Adipocyte (in vitro differentiated cells): ENCODE measurements around the gene FAM237B.

Source experiments
- DNase-seq: peaks from one replicate; pipeline ENCODE4 v3.0.0-alpha.2; 2015; ENCODE audit warnings: low read depth
- H3K27me3 ChIP-seq: replicated peaks from 2 replicates; pipeline ENCODE4 v1.7.0; 2013; ENCODE audit warnings: mild to moderate bottlenecking, low read length, moderate library complexity; ENCODE audit not compliant: control insufficient read depth, insufficient read depth
- H3K36me3 ChIP-seq: 2 replicates; pipeline ENCODE4 v1.7.0; 2013; ENCODE audit warnings: low read length, mild to moderate bottlenecking, moderate library complexity; ENCODE audit not compliant: control insufficient read depth, insufficient read depth, severe bottlenecking
- H3K4me1 ChIP-seq: 2 replicates; pipeline ENCODE4 v1.7.0; 2013; ENCODE audit warnings: mild to moderate bottlenecking, low read length, moderate library complexity; ENCODE audit not compliant: control insufficient read depth, insufficient read depth
- H3K4me3 ChIP-seq: 2 replicates; pipeline ENCODE4 v1.7.0; 2013; ENCODE audit warnings: mild to moderate bottlenecking, low read length, moderate library complexity
- H3K9ac ChIP-seq: 2 replicates; pipeline ENCODE4 v1.7.0; 2013; ENCODE audit warnings: mild to moderate bottlenecking, low read length, moderate library complexity
- H3K9me3 ChIP-seq: 2 replicates; pipeline ENCODE4 v1.7.0; 2013; ENCODE audit warnings: mild to moderate bottlenecking, low read length, moderate library complexity; ENCODE audit not compliant: control insufficient read depth

FAM237B gene

DNA sequence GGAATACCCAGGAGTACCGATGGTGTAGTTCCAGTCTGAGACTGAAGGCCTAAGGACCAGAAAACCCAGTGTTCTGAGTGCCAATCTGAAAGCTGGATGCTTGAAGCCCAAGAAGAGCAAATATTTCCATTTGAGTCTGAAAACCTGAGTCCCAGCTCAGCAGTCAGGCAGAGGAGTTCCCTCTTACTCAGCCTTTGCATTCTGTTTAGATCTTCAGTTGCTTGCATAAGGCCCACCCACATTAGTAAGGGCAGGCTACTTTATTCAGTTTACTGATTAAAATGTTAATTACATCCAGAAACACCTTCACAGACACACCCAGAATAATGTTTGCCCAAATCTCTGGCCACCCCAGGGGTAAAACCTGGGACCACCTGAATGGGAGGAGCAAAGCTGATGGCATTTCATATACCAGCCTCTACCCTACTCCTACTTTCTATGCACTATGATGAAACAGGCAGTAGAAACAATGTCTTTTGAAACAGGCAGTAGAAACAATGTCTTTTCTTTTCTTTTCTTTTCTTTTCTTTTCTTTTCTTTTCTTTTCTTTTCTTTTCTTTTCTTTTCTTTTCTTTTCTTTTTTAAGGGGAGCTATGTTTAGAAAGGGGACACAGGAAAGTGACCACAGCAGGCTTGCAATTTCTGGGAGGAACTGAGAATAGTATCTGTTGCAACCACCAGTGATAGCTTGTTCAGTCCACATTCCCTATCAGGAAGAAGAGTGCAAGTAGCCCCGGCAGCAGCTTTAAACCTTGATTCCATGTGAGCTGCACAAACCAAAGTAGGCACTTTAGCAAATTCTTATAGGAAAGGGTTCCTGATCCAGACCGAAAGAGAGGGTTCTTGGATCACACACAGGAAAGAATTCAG, 30.6 kb downstream of the FAM237B start:
- peaks cover 9% of the 10 kb centered on the region for H3K9me3 ChIP-seq
- H3K4me1 ChIP-seq, result no peaks in the 10 kb centered on the region
- peaks cover 42% of the 10 kb centered on the region for H3K36me3 ChIP-seq
- DNase-seq, result no peak
- H3K4me3 ChIP-seq, result no peak overlapping the region
- no peak overlapping the region for H3K9ac ChIP-seq
- no peaks in the 10 kb centered on the region for H3K27me3 ChIP-seq

DNA sequence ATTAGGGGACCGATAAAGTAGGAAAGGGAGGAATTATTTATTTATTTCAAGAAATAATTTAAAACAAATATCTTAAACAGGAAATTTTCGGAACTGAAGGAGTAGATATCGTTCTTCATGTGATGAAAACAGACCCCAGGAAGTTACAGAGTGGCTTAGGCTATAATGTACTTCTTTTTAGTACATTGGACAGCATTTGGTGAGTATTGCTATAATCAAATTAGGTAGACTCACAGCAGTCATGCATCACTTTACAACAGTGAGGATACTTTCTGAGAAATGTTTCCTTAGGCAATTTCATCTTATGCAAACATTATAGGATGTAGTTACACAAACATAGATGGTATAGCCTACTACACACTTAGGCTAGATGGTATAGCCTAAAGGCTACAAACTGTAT, 33.0 kb downstream of the FAM237B start:
- Histone ChIP-seq H3K9me3 (peaks cover 9% of the 10 kb centered on the region), H3K27me3 (no peaks in the 10 kb centered on the region), H3K4me3 (no peak overlapping the region), H3K4me1 (no peaks in the 10 kb centered on the region), H3K9ac (no peak overlapping the region), H3K36me3 (peaks cover 36% of the 10 kb centered on the region)
- no peak for DNase-seq

DNA sequence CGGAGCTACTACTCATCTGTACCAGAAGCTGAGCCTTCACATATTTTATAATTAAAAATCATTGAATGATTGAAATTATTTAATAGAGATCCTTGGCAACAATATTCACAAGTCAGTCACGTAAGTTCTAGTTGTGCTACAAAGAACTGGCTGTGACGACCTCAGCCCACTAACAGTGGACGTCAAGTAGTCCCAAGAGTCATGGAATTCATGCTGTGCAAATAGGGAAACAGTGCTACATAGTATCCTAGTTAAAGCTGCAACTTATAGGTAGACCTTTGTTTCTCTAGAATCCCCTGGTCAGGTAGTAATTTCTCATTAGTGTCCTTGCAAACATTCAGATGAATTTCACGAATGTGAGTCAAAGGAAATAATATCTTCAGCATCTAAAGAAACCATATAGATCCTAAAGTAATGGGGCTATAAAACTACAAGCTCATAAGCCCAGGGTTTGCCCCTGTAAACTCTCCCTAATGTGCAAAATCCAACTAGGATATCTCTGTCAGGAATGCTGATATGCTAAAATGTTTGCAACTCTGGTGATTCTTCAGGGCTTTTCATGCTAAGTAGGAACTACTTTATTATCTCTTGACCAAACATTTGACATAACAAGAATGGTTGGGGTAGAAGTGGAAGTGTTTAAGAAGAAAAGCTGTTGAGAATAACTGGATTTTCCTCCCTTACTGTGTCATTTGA, 44.9 kb downstream of the FAM237B start:
- Histone ChIP-seq H3K4me3 (no peak overlapping the region), H3K9ac (no peak overlapping the region), H3K4me1 (peaks cover 25% of the 10 kb centered on the region), H3K9me3 (no peaks in the 10 kb centered on the region), H3K27me3 (no peaks in the 10 kb centered on the region), H3K36me3 (peaks cover 7% of the 10 kb centered on the region)
- no peak for DNase-seq

DNA sequence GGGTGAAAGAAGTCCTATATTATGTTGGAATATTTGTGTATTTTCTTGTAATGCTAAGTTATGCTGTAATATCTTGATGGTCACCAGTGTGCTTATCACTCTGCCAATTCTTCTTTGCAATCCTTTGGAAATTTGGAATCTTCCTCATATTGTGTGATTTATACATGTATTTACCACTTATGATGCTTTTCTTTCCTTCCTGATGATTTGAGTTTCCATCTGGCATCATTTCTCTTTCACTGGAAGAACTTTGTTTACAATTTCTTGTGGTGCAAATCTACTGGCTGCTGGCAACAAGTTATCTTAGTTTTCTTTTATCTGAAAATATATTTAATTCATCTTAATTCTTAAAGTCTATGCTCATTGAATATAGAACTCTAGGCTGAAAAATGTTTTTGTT, 46.9 kb downstream of the FAM237B start:
- Histone ChIP-seq H3K4me3 (no peak overlapping the region), H3K27me3 (no peaks in the 10 kb centered on the region), H3K9me3 (no peaks in the 10 kb centered on the region), H3K36me3 (peaks cover 3% of the 10 kb centered on the region), H3K4me1 (peaks cover 43% of the 10 kb centered on the region), H3K9ac (no peak overlapping the region)
- no peak for DNase-seq

DNA sequence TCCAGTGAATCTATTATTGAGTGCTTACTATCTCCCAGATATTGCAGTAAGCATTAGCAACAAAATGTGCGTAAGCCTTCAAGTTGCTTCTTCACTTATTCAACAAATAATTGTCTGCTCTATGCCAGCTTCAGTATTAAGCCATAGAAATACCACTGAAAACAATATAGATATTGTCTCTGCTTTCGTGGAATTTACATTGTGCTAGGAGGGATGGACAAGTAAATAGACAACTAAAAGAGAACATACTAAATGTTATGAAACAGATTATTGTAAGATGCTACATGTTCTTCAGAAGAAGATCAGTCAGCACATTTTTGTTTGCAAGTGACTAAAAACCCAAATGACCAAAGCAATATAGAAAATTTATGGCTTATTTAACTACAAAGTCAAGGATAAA, 48.9 kb downstream of the FAM237B start:
- DNase-seq, result peak; percentile 3
- H3K4me1 ChIP-seq, result peaks cover 56% of the 10 kb centered on the region

DNA sequence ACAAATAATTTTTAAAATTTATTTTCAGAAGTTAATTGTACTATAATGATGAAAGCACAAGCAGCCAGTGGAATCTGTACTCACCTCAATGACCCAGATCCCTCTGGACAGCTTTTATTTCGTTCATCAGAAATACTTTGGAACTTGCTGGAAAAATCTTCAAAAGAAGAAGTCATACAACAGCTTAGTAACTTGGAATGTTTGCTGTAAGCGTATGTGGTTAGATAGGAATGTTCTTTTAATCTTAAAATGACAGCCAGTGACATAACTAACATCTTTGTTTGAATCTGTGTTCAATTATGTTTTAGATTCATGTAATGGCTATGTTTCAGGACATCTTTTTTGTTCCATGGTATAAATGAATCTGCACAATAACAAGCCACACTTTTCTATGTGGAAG, 49.4 kb downstream of the FAM237B start:
- Histone ChIP-seq H3K9ac (peak overlapping the region; percentile 44), H3K36me3 (peaks cover 3% of the 10 kb centered on the region), H3K9me3 (no peaks in the 10 kb centered on the region), H3K27me3 (no peaks in the 10 kb centered on the region), H3K4me3 (no peak overlapping the region), H3K4me1 (peaks cover 59% of the 10 kb centered on the region)
- DNase-seq, result peak; percentile 84

More for the DNA sequence above, 48.9 kb downstream of the FAM237B start:
- Histone ChIP-seq H3K9me3 (no peaks in the 10 kb centered on the region), H3K36me3 (peaks cover 3% of the 10 kb centered on the region), H3K4me3 (no peak overlapping the region), H3K27me3 (no peaks in the 10 kb centered on the region), H3K9ac (peak overlapping the region; percentile 10)

DNA sequence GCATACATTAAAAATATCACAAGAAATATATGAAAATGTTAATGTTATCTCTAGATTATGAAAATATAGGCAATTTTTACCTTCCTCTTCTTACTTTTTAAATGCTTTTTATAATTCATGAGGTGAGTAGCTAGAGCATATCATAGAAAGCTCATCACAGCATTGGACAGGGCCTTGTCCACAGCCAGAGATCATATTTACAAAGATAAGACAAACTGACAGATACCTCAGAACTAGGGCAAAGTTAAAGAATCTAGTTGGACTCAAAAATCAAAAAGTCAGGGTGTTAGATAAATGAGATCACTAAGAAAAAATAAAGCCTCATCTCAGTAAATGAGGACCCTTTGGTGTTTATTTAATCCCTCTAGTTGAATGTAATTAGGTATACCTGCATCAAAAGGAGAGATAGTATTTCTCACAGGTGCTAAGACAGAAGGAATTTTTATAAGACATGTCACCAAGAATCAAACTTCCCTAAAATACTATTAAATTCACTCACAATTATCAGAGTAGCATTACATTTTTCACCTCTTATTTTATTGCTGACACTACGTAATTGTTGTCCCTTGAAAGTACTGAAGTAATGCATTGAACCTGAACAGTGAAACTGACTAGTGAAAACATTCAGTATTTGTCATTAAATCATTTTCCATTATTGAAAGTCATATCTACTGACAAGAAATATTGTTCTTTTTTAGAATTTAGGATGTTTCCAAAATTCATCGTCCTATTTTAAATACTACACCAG, 50.5 kb downstream of the FAM237B start:
- DNase-seq, result no peak
- Histone ChIP-seq H3K27me3 (no peaks in the 10 kb centered on the region), H3K36me3 (no peaks in the 10 kb centered on the region), H3K9me3 (no peaks in the 10 kb centered on the region), H3K4me3 (no peak overlapping the region), H3K9ac (peak overlapping the region; percentile 44), H3K4me1 (peaks cover 69% of the 10 kb centered on the region)

DNA sequence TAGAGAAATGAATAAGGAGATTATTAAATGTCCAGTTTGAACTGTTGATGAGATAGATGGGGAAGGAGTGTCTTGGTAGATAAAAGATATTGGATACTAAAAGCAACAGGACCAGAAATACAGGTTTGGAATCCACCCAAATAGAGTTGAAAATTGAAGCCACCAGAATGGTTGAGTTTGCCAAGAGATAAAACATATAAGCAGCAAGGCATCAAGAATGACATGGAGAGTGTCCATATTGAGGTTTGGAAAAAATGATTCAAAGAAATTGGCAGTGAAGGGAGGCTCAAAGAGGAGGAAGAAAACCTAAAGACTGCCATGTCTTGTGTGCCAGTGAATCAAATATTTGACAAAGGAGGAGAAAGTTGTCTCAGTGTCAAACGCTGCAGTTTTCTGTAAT, 51.9 kb downstream of the FAM237B start:
- no peaks in the 10 kb centered on the region for H3K36me3 ChIP-seq
- no peak overlapping the region for H3K4me3 ChIP-seq
- no peak overlapping the region for H3K9ac ChIP-seq
- H3K4me1 ChIP-seq, result peaks cover 73% of the 10 kb centered on the region
- DNase-seq, result no peak
- H3K9me3 ChIP-seq, result no peaks in the 10 kb centered on the region
- H3K27me3 ChIP-seq, result no peaks in the 10 kb centered on the region

DNA sequence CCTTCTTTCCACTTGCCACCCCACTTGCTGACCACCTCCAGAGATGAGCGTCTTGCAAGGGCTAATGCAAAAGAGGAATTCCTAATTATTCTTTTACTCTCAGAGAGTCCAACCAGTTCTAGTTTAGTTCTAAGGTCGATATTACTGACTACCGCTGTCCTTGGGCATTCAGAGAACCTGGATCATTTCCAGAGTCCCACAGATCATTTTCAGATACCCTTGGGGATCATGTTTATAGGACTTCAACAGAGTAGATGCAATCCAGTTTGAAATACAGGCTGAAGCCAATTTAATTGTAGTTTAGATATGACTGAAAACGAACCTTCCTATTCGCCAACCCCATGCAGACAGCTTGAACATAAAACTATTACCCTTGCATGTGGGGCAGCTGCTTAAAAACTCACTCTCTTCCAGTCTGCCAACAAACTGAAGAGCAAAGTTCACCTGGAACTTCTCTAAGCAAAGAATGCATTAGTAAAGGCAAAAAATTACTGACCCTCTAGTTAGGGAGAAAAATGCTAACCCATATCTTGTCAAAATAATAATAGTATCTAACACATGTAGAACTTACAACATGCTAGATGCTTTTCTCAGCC, 53.7 kb downstream of the FAM237B start:
- peak overlapping the region; percentile 73 for H3K4me3 ChIP-seq
- no peaks in the 10 kb centered on the region for H3K9me3 ChIP-seq
- peak overlapping the region; percentile 83 for H3K9ac ChIP-seq
- no peaks in the 10 kb centered on the region for H3K36me3 ChIP-seq
- H3K27me3 ChIP-seq, result no peaks in the 10 kb centered on the region
- peaks cover 63% of the 10 kb centered on the region for H3K4me1 ChIP-seq
- no peak for DNase-seq

DNA sequence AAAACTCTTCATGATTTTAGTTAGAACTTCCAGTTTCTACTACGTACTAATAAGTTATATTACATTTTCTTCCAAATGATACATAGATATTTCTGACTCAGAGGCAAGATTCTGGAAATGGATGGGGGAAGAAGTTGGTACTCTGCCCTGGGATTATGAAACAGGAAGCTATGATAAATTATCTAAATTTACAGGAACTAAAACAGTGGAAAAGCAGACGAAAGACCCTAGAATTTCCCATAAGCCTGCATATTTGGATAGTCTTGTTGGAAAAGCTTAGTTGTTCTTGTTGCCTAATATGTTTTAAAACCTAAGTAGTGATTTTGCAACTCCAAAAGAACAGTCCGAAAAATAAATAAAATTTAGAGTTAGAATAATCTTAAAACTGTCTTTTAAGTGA, 54.3 kb downstream of the FAM237B start:
- H3K9ac ChIP-seq, result peak overlapping the region; percentile 83
- H3K4me1 ChIP-seq, result peaks cover 58% of the 10 kb centered on the region
- H3K4me3 ChIP-seq, result peak overlapping the region; percentile 73
- no peaks in the 10 kb centered on the region for H3K9me3 ChIP-seq
- no peaks in the 10 kb centered on the region for H3K36me3 ChIP-seq
- peak; percentile 78 for DNase-seq
- no peaks in the 10 kb centered on the region for H3K27me3 ChIP-seq
